HG03342 (cell line): Measurements from ENCODE around the gene MRPL2.
"Not testable (repeated sequence)": the region's sequence is repeated elsewhere in the genome, so short reads cannot be mapped to it uniquely, and the experiment has no call there.

Source experiments
- ATAC-seq: cut with Tn5 transposase; IDR thresholded peaks from one replicate; pipeline ENCODE4 v1.9.1; 2021; ENCODE audit warnings: mild to moderate bottlenecking, moderate library complexity; ENCODE audit not compliant: unreplicated experiment

MRPL2 gene

GRCh38 chr6:43082806-43083655 is 23.8 kb upstream of the MRPL2 start:
- no peak for ATAC-seq

GRCh38 chr6:43081922-43082321 is 22.7 kb upstream of the MRPL2 start:
- not testable (repeated sequence) for ATAC-seq

GRCh38 chr6:43081043-43081442 is 21.8 kb upstream of the MRPL2 start:
- ATAC-seq = no peak

- no peak for ATAC-seq
These were observed 19.5 kb upstream of the MRPL2 start for GRCh38 chr6:43078691-43079090.

- ATAC-seq = no peak
These were observed 18.8 kb upstream of the MRPL2 start for GRCh38 chr6:43077981-43078511.

- ATAC-seq = no peak
These were observed 18.1 kb upstream of the MRPL2 start for GRCh38 chr6:43077333-43077809.

- ATAC-seq = no peak
These were observed 17.5 kb upstream of the MRPL2 start for GRCh38 chr6:43076464-43077332.

- no peak for ATAC-seq
These were observed 16.6 kb upstream of the MRPL2 start, which contains the start of gene PTK7 for GRCh38 chr6:43075670-43076463. Gene PTK7, plus strand, starts transcription at chr6:43076314. Its CDS starts 175 bp downstream, at chr6:43076489.

- no peak for ATAC-seq
These were observed 15.8 kb upstream of the MRPL2 start for GRCh38 chr6:43074847-43075669.

GRCh38 chr6:43070028-43070632 is 10.9 kb upstream of the MRPL2 start:
- no peak for ATAC-seq

- no peak for ATAC-seq
These were observed 3.6 kb upstream of the MRPL2 start for GRCh38 chr6:43062818-43063217.

GRCh38 chr6:43061861-43062260 is 2.6 kb upstream of the MRPL2 start:
- ATAC-seq = no peak

- no peak for ATAC-seq
These were observed 1.8 kb upstream of the MRPL2 start for GRCh38 chr6:43060755-43061633.

- ATAC-seq = no peak
These were observed 960 bp upstream of the MRPL2 start for GRCh38 chr6:43060034-43060754.

- no peak for ATAC-seq
These were observed 703 bp downstream of the MRPL2 start for GRCh38 chr6:43058531-43058930.

- ATAC-seq = no peak
These were observed 3.3 kb downstream of the MRPL2 start for GRCh38 chr6:43055966-43056365.

GRCh38 chr6:43054206-43054943 is 4.9 kb downstream of the MRPL2 start:
- ATAC-seq = no peak
